HG03039 (cell line): ENCODE measurements around the gene PCED1B.
"Not testable (repeated sequence)": the region's sequence is repeated elsewhere in the genome, so short reads cannot be mapped to it uniquely, and the experiment has no call there.

Experiments
- ATAC-seq: cut with Tn5 transposase; IDR thresholded peaks from one replicate; pipeline ENCODE4 v1.9.1; 2021; ENCODE audit warnings: mild to moderate bottlenecking, moderate library complexity; ENCODE audit not compliant: unreplicated experiment

Gene PCED1B

DNA sequence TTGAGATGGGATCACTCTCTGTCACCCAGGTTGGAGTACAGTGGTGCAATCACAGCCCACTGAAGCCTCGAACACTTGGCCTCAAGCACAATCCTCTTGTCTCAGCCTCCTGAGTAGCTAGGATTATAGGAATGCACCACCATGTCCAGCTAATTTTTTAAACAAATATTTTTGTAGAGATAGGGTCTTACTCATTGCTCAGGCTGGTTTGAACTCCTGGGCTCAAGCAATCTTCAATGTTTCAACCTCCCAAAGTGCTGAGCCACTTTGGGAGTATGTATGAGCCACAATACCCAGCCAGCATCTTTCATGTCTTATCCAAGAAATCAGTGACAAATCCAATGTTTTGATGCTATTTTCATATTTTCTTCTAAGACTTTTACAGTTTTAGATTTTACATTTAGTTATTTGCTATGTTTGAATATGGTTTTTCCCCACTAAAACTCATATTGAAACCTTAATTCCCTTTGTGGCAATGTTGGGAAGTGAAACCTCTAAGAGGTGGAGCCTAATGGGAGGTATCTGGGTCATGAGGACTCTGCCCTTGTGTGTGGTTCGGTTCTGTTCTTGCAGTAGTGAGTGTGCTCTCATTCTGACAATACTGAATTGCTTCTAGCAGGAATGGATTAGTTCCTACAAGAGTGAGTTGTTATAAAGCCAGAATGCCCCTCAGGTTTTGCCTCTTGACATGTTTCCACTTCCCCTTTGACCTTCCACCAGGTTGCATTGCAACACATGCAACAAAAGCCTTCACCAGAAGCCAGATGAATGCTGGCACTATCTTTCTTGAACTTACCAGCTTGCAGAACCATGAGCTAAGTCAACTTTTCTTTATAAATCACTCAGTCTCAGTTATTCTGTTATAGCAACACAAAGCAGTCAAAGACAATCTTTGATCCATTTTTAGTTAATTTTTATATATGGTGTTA lies 81.2 kb downstream of the PCED1B start:
- no peak for ATAC-seq

DNA sequence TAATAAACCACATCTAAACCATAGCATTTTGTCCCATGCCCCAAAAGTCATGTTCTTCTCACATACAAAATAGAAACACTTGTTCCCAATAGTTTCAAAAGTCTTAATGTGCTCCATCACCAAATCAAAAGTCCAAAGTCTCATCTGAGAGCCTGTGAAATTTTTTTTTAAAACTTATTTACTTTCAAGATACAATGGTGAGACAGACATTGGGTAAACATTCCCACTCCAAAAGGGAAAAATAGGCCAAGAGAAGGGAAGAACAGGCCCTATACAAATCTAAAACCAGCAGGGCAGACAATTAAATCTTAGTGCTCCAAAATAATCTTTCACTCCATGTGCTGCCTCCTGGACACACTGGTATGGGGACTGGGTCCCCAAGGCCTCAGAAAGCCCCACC lies 84.7 kb downstream of the PCED1B start:
- no peak for ATAC-seq

DNA sequence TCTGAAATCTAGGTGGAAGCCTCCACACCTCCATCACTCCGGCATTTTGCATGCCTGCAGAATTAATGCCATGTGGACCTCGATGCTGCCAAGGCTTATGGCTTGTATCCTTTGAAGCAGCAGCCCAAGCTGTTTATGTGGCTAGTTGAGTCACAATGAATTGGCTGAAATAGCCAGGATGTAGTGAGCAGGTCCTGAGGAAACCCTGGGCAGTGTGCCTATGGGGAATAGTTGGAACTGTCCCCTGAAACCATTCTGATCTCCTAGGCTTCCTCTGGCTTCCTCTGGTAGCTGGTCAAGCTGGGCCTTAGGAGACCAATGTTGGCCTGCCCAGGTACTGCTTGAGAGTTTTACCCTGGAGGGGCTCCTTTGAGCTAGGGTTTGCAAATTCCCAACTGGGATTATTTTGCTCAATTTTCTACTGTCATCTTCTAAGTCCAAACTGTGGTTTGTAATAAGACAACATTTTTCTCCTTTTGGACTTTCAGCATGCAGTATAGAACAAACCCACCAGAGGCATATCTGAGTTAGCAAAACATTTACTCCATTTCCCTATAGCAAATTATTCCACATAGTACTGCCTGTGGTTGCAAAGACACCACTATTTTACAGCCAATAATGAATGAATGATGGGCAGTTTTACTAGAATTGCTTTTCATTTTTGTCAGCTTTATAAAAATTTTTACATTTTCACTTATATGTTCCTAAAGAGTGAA lies 85.5 kb downstream of the PCED1B start:
- ATAC-seq = no peak

DNA sequence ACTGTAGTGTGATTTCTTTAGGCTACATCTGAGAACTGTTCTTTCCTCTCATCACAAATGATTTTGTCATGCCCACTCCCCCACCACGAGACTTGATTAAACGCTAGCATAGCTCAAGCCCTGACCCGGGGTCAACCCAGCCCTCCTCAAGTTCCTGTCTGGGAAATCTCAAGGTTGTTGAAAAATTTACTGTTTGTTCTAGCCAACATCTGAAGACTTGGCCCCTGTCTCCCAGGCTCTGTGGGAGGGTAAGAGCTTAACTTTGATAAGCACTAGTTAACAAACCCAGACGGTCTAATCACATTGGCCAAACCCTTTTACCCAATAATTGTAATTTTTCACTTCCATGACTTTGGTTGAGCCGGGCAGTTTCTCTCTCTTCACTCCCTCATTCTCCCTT lies 86.5 kb downstream of the PCED1B start:
- ATAC-seq = no peak

DNA sequence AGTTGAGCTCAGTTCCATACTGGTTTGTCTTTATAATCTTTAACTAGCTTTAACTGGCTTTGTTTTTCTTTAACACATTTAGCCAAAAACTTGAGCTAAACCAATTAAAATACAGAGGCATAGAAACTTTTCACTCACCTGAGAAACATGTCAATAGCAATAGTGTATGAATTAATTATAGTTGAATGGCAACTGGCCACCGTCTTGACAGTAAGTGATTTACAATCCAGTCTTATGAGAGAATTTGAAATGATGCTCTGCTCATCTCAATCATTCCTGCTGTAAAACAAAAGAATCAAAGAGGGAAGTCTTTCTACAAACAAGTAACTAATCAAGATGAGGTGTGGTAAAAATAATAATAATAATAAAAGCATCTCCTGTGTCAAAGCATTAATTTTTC lies 86.9 kb downstream of the PCED1B start:
- no peak for ATAC-seq

DNA sequence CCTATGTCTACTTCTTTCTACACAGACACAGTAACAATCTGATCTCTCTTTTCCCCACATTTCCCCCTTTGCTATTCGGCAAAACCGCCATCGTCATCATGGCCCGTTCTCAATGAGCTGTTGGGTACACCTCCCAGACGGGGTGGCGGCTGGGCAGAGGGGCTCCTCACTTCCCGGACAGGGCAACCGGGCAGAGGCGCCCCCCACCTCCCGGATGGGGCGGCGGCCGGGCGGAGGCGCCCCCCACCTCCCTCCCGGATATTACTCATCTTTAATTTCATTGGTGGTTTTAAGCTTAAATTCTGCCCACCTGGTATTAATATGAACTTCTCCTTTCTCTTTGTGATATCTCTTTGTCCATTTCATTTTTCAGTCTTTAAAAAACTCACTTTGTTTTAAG lies 90.9 kb downstream of the PCED1B start:
- ATAC-seq = not testable (repeated sequence)

DNA sequence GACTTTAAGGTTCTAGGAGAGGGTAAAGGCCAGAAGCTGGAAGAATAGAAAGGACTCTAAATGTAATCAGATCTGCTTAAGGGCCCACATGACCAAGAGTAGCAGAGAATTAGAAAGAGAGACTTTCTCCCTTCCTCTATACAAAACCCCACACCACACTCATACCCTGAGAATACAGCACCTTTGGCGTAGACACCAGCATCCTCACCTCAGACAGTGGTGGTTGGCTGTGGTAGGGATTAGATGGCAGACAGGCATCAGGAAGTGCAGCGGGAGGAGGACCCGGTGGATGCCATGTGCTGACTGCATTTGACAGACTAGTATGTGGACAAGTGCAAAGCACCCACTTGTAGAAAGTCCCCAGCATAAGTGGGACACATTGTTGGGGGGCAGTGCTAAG lies 98.6 kb downstream of the PCED1B start:
- ATAC-seq = no peak

DNA sequence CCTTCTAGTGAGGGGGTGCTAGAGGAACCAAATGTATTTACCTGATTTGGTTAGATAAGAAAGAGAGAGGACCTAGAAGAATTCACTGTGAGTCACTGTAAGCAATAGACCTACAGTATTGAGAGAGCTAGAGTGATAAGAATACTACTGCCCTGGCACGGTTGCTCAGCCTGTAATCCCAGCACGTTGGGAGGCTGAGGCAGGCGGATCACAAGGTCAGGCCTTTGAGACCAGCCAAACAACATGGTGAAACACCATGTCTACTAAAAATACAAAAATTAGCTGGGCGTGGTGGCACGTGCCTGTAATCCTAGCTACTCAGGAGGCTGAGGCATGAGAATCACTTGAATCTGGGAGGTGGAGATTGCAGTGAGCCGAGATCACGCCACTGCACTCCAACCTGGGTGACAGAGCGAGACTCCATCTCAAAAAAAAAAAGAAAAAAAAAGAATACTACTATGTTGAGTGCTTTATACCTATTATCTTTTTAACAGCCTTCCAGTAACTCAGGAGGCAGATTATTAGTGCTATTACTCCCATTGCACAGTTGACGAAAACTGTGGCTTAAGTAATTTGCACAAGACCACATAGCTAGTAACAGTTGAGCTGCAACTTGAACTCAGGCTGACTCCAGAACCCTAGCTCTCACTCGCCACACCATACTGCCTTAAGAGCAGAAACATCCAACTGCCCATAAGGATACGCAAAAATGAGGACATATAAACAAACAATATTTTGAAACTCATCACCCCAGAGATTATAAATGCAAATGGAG lies 102.9 kb downstream of the PCED1B start:
- ATAC-seq = not testable (repeated sequence)

DNA sequence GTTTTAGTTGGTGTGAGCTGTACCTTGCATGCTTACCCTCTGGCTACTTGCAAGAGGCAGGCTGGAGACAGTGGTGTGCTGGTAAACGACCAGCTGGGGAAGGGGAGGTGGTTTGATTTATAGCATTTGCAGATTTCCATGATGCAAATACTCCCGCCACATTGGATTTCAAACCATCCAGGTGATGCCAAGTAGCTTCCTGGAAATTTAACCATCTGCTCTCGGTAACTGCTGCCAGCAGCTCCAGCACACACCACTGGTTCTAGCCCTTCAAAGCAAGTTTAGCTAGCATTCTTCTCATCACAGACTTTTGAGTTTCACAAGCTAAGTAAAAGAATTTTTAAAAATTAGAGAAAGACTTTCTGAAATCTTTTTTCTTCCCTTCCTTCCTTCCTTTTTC lies 104.8 kb downstream of the PCED1B start:
- ATAC-seq = no peak

DNA sequence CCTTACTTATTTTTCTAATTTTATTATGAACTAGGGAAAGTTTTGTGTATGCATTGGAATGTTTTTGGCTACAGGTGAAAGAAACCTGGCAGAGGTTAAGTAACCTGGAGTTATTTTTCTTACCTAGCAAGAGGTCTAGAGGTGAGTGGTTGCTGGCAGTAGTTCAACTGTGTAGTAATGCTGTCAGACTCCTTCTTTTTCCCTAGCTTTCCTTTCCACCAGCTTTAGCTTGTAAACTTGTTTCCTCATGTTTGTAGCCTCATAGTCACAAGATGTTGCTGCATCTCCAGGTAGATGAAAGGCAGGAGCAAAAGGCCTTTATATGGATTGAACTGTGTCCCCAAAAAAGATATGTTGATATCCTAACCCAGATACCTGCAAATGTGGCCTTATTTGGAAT lies 105.4 kb downstream of the PCED1B start:
- ATAC-seq = no peak

DNA sequence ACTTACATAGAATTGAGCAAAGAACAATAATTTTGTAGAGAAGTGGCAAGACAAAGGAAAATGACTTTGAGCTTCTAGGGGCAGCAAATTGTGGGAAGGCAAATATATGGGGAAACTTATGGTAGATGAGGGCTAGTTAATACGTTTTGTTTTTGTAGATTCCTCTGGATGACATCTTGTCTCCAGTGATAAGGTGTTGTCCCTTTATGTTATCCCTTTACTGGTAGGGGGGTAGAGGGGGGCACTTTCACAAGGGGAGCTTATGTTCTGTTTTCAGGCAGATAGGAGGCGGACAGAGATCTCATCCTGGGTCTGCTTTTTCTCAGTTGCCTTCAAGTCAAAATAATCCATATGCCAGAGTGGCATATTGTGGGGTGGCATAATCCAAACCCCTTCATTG lies 106.8 kb downstream of the PCED1B start:
- ATAC-seq = no peak

DNA sequence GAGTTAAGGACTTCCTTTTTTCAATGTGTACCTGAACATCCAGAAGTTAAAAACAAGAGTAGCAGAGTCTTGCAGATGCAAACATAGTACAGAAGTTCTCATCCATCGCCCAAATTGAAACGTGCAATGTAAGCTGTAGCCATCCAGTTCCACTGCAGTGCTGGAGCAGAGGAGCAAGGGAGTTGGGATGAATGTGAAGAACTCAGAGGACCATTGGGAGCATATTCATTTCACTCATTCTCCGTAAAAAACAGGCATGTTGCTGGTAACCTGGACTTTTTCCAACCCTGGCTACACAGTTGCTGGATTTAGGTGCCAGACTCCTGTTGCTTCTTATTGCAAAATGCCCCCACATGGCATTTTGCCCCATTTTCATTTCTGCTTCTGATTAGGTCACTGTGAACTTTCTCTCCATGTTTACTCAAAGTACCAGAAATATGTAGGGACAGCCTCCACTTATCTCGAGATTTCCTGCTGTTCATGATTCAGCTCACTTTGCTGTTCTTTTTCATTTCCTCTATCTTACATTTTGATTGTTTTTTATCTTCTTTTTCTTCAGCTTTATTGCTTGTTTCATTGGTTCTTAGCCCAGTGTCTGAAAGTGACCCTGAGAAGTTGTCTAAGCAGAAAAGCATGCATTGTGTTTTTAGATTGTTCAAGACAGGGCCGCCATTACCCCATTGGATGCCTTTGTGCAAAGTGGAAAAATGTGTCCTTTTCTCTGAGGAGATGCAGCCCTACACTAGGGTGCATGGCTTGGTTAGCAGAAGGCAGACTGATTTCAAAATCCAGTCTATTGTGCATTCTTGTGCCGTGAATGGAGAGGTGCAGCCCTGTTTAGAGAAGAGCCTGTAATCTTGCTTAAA lies 109.4 kb downstream of the PCED1B start:
- no peak for ATAC-seq

DNA sequence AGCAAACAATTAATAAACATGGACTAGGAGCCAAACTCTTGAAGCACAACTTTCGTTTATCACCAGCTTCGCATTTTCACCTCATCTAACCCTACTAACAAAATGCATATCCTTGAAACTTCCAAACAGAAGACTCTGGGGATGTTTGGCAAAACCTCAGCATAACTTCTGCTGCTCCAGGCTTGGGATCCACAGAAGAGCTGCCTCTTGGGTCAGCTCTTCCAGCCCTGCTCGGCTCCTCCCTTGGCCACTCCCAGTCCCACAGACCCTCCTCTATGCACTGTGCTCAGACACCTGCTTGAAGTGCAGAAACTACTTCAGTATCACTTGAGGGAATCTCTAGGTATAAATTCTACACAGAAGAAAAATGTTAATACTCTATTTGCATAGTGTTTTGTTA lies 110.3 kb downstream of the PCED1B start:
- ATAC-seq = no peak

DNA sequence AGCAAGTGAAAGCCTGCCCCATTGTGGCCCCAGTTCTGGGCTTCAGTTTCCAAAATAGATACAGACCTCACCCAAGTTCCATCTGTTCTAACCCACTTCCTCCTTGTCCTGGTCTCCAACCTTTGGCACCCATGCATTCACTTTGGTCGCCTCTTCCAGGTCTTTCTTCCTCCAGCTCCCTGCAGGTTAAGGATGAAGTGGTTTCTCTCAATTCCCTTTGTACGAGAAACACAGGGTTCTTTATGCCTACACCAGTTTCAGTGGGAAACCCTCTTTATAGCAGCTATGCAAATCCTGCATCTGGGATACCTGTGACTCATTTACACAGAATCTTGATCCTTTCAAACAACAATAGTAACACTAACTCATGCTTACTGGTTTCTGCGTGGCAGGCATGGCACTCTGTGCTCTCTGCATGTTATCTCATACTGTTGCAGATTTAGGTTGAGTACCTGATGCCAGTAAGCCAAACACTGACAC lies 110.9 kb downstream of the PCED1B start:
- ATAC-seq = no peak

DNA sequence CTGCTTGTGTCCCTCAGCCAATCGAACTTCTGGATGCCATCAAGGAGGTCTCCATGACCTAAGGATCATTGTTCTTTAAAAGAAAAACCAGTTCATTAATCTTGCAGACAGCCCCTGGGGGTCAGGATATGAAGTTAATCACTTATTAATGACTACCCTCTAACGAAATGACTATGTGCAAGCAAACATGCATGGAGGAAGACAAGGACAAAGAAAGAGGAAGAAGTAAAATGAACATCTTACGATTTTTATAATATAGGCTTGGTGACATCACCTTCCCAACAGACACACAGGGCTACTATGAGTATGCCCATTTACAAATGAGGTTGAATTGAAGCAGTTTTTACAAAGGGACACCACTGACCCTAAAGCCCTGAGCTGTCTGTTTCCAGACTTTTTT lies 111.5 kb downstream of the PCED1B start:
- no peak for ATAC-seq

DNA sequence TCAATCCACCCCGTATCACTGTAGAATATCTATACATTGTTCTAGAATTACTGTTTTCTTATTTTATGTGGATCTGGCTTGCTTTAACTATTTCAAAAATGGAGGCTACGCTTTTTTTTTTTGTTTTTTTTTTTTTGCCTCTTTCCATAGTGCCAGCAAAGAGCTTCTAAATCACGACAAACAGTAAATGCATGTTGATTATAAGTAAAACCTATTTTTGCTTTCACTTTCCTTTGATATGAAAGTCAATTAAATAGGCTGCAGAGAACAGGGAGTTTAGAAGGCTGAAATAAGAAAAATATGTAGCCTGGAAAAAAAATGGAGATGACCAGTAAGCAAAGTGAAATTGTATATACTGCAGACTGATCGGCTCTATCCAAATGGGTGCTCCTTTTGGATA lies 112.6 kb downstream of the PCED1B start:
- ATAC-seq = no peak

DNA sequence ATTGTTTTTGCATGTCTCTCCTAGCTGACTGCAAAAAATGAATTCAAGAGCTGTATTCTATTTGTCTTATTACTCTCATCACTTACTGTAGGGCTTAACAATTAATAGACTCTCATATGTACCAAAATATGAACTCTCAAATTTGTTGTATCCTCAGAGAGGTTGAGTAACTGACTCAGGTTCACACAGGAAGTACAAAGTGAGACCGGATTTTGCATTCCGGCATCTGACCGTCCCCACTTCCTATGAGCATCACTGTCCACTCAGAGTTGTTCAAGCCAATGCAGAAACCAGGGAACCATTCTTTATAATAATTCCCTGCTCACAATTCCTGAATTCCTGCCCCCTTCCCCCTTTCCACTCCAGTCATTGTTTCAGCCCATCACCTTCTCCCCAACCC lies 113.6 kb downstream of the PCED1B start:
- no peak for ATAC-seq

DNA sequence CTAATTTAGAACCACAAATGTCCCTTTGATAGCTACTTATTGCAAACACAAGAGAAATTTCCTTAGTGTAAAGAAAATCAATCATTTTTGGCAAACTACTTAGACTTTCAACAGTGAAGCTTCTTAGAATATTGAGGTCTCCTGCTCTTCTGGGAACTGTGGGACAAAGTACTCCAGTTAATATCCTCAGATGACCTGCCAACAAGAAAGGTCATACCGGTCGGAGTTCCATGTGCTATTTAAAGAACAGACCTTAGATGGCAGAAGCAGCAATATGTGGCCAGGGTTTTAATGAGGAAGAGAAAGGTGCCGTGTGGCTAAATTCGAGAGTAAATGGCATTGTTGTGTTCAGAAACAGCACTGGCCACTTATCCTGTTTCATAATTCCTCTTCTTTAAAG lies 115.1 kb downstream of the PCED1B start:
- no peak for ATAC-seq

DNA sequence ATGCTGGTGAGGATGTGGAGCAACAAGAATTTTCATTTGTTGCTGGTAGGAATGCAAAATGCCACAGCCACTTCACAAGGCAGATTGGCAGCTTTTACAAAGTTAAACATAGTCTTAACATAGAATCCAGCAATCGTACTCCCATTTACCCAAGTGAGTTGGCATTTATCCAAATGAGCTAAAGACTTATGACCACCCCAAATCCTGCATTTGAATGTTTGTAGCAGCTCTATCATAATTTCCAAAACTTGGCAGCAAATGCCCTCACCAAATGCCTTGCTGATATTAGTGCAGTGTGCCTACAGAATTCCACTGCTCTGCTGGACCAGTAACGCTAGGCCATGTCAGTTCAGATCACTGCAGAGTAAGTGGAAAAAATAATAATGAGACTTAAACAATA lies 121.0 kb downstream of the PCED1B start:
- no peak for ATAC-seq

DNA sequence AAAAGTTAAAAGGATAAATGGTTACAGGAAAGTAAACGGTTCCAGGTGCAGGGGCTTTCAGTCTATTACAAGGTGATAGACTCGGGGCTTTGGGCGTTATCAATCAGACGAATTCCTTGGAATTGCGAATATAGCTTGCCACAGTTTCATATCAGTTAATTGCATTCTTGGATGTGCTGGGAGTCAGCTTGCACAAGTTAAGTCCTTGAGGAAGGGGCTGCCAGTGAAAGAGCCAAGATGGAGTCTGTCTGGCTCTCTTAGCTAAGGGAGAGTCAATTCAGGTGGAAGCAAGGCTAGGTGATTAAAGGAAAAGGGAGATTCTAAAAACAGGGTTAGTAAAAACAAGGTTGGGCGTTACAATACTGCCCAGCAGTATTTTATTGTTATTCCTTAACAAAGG lies 121.8 kb downstream of the PCED1B start:
- ATAC-seq = not testable (repeated sequence)
